DMS53 treated with DMSO at 0.1 percent for 48 hours (cell line): ENCODE data around the gene ERI2.
A peak's percentile ranks its signal among the peaks of the same experiment; 100 is the strongest.
"Not testable (repeated sequence)": the region's sequence is repeated elsewhere in the genome, so short reads cannot be mapped to it uniquely, and the experiment has no call there.

Source experiments
- DNase-seq: peaks from one replicate; lab custom pipeline; 2025; ENCODE audit not compliant: unreplicated experiment; lab: John Stamatoyannopoulos, UW

Gene ERI2

DNA sequence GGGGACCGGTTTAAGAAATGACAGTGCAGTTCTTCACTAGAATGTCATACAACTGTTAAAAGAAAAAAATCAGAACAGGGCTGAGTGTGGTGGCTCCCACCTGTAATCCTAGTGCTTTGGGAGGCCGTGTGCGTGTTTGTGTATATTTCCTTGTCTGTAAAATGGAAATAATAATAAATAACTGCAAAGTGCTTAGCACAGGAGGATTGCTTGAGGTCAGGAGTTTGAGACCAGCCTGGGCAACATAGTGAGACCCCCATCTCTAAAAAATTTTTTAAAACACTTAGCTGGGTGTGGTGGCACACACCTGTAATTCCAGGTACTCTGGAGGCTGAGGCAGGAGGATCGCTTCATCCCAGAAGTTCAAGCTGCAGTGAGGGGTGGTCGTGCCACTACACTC is 40.0 kb downstream of the ERI2 start:
- DNase-seq: no peak

DNA sequence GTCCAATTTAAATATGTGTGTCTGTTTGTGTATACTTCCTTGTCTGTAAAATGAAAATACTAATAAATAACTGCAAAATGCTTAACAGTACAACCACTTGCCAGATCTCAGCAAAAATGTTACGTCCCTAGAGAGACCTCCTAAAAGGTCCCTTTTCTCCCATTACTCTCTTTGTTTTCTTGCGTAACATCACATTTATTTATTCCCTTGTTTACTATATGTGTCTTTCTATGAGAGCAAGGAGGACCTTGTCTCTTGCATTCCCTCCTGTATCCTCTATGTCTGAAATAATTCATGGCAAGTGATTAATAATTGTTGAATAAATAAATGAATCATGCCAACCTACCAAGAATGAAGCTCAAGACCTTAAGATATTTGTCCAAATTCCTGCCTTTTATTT is 40.5 kb downstream of the ERI2 start:
- DNase-seq: no peak

DNA sequence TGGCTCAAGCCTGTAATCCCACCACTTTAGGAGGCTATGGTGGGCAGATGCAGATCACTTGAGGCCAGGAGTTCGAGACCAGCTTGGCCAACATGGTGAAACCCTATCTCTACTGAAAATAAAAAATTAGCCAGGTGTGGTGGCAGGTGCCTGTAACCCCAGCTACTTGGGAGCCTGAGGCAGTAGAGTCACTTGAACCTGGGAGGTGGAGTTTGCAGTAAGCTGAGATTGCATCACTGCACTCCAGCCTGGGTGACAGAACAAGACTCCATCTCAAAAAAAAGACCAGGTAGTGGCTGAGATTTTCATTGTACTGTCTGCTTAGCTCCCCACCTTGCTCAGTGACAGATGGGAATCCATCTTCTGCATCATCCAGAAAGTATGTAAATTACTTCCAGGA is 41.8 kb downstream of the ERI2 start:
- not testable (repeated sequence) for DNase-seq

DNA sequence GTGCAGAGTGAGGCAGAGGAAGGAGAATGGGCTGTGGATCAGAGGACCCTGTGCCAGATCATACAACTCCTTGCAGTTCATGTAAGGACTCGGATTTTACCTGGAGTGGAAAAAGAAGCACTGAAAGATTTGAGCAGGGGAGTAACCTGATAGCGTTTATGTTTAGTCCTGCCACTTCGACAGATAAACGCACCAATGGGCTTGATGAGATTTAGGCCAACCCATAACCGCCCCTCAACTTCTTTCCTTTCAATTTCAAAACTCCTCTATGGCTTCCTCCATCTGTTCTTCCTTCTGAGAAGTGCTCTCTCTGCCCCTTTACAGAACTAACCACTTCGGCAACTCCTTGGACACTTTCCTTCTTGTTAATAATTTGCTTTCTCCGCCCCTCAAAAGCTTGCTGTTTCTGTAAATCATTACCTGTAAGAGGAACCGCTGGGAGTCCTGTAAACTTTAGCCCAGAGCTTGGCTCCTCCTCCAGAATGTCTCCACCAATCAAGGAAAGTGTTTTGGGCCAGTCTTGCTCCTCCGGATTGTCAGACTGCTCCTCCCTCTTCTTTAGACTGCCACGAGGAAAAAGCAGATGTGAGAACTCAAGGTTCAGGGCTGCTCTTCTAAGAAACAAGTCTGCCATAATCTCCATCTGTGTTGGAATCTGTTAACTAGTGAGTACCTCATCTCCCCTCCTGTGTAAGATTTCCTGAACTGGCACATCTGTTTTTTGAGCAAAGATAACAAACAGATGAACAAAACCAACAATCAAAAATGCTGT is 42.6 kb downstream of the ERI2 start, which contains the start of gene ACSM3:
TSS of gene ACSM3 (plus strand) at position 554 of the 772 bp plus-strand sequence. CDS start 6,021 bp downstream, outside the sequence.
- DNase-seq: peak; percentile 59

DNA sequence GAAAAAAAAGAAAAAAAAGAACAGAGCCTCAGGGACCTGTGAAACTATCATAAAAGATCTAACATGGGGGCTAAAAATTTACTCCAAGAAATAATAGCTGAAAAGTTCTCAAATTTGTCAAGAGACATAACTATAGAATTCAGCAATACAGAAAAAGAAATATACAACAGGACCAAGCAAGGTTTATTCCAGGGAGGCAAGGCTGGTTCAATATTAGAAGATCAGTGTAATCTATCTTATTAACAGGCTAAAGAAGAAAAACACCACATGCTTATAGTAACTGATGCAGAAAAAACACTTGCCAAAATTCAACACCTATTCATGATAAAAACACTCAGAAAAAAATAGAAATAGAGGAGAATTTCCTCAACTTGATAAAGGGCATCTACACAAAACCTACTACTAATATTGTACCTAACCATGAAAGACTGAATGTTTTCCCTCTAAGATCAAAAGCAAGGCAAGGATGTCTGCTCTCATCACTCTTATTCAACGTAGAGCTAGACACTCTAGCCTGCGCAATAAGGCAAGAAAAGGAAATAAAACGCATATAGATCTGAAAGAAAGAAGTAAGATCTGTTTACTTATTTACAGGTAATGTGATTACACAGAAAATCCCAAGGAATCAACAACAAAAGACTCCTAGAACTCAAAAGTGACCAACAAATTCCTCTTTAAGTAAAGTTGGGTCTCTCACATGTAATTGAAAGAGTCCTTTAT is 43.7 kb downstream of the ERI2 start:
- no peak for DNase-seq

DNA sequence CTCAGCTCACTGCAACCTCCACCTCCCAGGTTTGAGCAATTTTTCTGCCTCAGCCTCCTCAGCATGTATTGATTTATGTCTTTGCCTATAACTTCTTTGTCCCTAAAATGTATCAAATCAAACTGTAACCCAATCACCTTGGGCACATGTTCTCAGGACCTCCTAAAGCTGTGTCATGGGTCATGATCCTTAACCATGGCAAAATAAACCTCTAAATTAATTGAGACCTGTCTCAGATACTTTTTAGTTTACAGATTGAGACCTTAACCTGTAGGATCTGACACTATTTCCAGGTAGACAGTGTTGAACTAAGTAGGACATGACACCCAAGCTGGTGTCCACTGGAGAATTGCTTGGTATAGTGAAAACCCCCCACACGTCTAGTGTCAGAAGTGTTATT is 45.1 kb downstream of the ERI2 start:
- DNase-seq: no peak

DNA sequence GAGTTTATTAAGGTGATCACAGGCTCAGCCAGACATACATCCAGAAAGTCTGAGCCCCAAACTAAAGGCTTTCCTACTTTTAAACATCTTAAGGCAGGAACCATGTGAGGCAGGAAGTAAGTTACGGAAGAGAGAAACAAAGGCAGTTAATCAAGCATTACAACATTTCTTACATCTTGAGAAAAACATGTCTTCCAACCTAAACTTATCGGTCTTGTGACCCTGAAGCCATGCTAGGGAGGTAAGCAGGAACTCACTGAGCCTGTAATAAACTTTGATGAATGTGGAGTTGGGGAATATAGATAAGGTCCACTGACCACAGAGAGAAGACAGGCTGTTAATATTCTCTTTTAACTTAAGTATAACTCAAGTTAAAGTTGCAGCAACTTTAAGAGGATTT is 45.9 kb downstream of the ERI2 start:
- no peak for DNase-seq

DNA sequence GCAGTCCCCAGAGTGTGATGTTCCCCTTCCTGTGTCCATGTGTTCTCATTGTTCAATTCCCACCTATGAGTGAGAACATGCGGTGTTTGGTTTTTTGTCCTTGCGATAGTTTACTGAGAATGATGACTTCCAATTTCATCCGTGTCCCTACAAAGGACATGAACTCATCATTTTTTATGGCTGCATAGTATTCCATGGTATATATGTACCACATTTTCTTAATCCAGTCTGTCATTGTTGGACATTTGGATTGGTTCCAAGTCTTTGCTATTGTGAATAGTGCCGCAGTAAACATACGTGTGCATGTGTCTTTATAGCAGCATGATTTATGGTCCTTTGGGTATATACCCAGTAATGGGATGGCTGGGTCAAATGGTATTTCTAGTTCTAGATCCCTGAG is 50.5 kb downstream of the ERI2 start:
- DNase-seq: not testable (repeated sequence)

DNA sequence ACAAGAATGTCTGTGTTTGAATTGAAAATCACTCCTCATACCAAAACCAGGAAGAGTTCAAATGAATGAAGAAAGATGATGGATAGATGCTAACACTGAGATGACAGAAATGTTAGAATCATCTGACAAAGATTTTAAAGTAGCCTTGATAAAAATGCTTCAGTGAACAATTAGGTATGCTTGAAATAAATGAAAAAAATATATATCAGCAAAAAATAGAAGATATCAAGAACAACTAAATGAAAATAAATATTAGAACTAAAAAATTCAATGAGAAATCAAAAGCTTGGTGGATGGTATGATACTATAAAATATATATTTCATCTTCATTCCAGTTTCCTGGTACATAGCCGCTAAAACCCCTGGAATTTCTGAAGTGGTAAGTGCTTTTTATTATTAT is 51.0 kb downstream of the ERI2 start:
- DNase-seq: no peak

DNA sequence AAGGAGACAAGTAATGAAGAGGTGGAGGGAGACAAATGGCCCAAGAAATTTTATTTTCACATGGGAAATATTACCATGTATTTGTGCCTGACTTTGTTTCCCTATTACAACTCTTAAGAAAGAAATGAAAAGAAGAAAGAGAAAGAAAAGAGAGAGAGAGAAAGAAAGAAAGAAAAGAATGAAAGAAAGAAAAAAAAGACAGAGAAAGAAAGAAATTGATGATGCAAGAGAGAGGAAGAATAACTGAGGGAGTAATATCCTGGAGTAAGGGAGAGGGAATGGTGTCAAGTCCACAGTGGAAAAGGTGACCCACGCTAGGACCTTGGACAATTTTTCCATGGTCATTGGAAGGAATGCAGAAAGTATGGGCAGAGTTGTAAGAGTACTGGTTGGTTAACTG is 52.5 kb downstream of the ERI2 start:
- no peak for DNase-seq

DNA sequence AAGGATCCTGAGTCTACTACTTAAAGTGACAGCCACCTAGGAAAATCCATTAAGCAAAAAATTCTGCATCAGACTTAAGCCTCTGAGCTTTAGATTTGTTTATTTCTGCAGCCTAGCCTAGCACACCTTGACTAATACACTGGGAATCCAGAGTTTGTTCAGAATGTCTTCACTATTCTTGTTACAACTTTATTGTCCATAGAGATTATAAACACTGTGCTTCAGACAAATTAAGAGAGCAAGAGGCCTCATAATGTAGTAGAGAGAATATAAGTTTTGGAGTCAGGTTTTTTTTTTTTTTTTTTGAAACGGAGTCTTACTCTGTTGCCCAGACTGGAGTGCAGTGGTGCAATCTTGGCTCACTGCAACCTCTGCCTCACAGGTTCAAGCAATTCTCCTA is 55.7 kb downstream of the ERI2 start:
- no peak for DNase-seq

DNA sequence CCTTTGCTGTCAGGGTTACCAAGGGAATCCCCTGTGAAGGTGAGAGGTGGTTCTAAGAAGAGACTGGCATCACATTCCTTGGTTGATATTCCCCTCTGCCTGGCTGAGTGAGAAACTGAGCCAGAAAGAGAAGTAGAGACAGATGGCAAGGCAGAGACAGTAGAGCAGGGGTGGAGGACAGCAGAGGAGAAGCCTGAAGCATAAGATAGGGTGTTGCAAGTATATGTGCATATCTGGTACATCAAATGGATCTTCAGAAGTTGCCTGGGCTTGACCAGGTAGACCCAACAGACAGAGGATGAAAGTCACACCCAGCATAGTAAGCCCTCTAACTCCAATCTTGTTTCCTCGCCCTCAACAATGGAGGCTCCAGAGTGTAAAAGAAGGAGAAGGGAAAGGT is 56.8 kb downstream of the ERI2 start:
- DNase-seq: no peak

DNA sequence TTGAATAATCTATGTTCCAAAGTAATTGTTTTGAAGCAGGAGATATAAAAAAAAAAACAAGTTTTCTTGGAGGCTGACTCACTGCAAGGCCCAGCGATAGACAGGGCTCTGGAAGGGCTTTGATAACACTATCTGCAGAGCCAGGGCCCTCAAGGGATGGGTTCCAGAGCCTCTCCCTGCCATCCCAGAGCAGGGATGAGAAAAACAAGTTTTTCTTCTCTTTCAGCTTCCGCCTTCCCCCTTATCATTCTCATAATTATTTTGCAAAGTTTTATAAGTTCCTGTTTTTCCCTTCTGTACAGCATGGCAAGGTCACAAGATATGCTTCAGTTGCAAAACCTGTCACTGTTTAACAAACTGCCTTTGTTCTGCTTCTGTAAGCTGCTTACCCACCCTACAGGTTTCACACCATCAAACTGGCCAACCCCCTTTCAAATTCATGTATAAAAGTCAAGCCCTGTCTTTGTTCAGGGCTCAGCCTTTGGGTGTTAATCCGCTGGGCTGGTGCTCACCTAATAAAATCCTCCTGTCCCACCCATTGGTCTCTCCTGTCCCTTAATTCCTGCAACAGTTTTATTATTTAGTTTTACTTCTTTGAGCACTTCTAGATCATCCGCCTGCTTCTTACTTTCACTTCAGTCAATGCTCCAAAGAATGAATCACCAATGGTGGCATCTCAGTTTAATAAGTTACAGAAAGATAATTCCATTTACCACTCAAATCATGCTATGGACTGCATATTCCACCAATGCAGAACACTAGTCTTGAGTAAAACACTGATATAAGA is 59.0 kb downstream of the ERI2 start:
- DNase-seq: no peak

DNA sequence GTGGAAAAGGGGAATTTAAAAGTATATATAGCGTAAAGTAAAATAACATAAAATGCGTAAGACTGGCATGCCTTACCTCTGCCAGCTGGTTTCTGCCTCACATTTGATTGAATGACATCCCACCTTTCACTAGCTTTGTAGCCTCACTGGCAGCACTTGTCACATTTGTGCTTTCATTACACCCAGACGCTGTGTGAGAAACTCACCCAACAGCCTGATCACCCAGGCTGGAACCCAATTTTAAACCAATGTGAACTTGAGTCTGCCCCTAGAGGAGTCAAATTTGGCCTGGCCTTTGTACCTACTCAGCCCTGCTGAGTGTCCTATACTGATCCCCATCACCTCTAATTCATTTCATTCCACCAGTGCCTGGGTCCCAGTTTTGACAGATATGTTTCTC is 59.8 kb downstream of the ERI2 start:
- DNase-seq: no peak
